NB4 (cell line): ENCODE measurements around the gene TPST1.

Experiments
- DNase-seq: peaks from one replicate; pipeline ENCODE4 v3.0.0; 2010; ENCODE audit warnings: low read depth
- H3K4me3 ChIP-seq: one replicate; pipeline ENCODE4 v1.5.1; 2011; ENCODE audit warnings: mild to moderate bottlenecking, low read depth, low read length, moderate library complexity
- CTCF ChIP-seq: IDR thresholded peaks from one replicate; pipeline ENCODE4 v1.5.1; 2012; ENCODE audit warnings: low read depth, low read length
- MYC ChIP-seq: IDR thresholded peaks from 2 replicates; pipeline ENCODE4 v1.6.1; 2011; ENCODE audit warnings: low read depth, low read length
- POLR2A ChIP-seq: IDR thresholded peaks from 2 replicates; pipeline ENCODE4 v1.6.1; 2011; ENCODE audit warnings: mild to moderate bottlenecking; ENCODE audit not compliant: insufficient read length; ENCODE audit errors: extremely low read depth
- TF ChIP-seq, protein P1 (sequence below): IDR thresholded peaks from 2 replicates; pipeline ENCODE4 v1.6.1; 2011; ENCODE audit warnings: low read depth, low read length

Gene TPST1

DNA sequence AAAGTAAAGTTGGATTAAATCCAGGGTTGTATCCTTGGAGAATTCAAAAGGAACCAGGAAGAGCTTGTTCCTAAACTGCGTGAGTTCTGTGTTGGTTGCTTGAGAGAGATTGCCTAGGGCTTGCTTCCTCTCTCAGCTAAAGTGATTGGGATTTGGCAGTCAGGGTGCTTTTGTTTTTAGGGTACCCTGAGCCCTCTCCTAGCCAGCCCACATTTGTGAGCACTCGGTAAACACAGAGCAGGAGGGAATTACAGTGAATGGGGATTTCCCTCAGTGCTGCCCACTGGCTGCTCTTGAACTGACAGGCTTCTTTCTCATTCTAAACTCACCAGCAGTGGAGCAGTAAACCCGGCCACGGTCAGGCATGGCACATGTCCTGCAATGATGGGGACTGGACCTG, 146.9 kb downstream of the TPST1 start:
- TF ChIP-seq POLR2A (no peak), CTCF (no peak), MYC (no peak)
- TF ChIP-seq, protein P1, sequence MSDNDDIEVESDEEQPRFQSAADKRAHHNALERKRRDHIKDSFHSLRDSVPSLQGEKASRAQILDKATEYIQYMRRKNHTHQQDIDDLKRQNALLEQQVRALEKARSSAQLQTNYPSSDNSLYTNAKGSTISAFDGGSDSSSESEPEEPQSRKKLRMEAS, result no peak

DNA sequence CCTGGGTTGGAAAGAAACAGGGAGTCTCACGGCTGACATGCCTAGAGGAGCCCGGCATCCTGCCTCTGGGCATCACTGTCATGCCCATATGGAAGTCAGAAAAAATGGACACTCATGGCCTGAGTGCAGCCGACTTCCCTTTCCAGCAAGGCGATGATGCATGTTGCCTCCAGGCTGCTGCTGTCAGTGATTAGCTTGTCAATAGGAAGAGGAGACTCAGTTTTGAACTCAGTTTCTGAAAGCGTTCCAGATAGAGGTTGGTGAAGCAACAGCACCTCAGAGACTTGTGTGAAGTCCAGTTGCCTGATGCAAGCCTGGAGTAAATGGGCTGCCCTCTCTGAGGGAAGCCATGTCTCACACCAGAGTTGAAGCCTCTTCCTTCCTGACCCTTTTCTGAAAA, 148.4 kb downstream of the TPST1 start:
- TF ChIP-seq CTCF (no peak), POLR2A (no peak), MYC (no peak)
- TF ChIP-seq, protein P1, result no peak
- DNase-seq, result peak; percentile 38
- H3K4me3 ChIP-seq, result no peak overlapping the region

More for the DNA sequence above, 146.9 kb downstream of the TPST1 start:
- no peak overlapping the region for H3K4me3 ChIP-seq
- no peak for DNase-seq

DNA sequence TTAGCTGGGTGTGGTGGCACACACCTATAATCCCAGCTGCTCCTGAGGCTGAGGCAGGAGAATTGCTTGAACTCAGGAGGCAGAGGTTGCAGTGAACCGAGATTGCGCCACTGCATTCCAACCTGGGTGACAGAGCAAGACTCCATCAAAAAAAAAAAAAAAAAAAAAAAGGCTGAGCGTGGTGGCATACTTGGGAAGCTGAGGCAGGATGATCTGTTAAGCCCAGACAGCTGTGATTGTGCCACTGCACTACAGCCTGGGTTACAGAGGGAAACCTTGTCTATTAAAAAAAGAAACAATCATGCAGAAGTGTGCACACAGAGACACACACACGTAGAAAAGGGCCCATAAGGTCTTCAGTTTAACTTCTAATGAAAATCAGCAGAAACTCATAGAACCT, 150.6 kb downstream of the TPST1 start:
- TF ChIP-seq POLR2A (no peak), CTCF (no peak), MYC (no peak)
- TF ChIP-seq, protein P1, result no peak
- DNase-seq, result no peak
- H3K4me3 ChIP-seq, result no peak overlapping the region

DNA sequence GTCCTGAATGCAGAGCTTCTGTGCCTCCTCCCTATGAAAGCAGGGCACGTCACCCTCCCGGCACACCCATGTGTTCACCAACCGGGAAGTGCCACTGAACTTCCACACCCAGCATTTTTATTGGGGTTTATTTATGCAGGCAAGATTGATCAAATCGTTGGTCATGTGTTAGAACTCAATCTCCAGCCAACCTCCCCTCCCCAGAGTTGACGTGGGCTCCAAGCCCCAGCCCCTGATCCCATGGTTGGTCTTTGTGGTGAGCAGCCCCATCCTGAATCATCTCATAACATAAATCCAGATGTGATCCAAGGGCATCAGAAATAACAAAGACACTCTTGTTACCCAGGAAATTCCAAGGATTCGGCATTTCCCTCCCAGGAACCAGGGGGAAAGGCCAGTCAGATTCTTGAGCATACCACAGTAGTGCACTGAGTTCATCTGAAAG, 151.2 kb downstream of the TPST1 start:
- no peak for TF ChIP-seq MYC
- no peak for TF ChIP-seq CTCF
- TF ChIP-seq, protein P1, result no peak
- no peak overlapping the region for H3K4me3 ChIP-seq
- DNase-seq, result no peak

DNA sequence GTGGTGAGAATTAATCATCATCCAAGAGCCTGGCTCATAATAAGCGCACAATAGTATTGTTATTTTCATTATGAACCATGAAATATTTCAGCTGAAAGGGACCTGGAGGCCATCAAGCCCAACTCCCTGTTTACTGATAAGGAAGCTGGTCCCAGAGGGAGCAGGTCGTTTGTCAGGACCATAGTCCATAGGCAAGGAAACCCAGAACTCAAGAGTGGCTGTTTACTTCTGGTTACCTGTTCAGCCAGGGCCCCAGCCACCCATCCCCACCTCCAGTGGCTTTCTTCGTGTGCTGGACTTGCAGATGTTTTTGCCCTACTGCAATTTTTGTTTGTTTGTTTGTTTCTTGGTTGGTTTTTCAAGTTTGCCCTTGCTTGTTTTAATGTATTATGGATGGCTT, 152.0 kb downstream of the TPST1 start:
- TF ChIP-seq, protein P1, result no peak
- no peak for TF ChIP-seq CTCF
- TF ChIP-seq POLR2A, result no peak
- no peak for TF ChIP-seq MYC
- H3K4me3 ChIP-seq, result no peak overlapping the region
- DNase-seq, result no peak

DNA sequence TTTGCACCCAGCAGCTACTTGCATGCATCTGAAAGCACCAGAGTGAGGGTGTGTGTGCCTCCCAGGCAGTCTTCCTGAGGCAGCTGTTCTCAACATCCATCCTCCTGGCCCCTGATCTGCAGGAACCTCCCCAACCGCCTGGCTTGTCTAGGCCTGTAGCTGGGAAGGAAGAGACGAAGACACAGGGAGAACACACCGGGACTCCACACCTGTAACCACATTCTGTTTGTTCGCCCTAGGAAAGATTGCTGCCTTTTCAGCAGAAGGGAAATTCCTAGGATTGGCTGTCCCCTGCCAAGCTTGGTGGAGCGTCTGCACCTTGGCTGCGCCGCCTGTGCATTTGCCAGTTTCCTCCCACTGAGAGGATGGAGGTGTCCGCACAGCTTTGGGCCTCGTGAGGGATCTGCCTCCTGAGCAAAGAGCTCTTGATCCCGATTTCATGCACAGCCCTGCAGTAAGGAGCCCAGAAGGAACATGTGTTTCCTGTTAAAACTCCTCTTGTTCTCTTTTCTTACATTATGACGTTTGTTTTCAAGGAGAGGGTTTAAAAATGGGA, 154.6 kb downstream of the TPST1 start:
- no peak overlapping the region for H3K4me3 ChIP-seq
- DNase-seq, result no peak

More for the DNA sequence above, 154.6 kb downstream of the TPST1 start:
- TF ChIP-seq CTCF (no peak), POLR2A (no peak), MYC (no peak)
- TF ChIP-seq, protein P1, result no peak
